Esophagus muscularis mucosa (tissue), 3 donors: ENCODE measurements around the gene SMPD3.

Experiments used
- POLR2A ChIP-seq: fragments of 450-650 bp; IDR thresholded peaks from one replicate; pipeline ENCODE4 v1.6.1; 2017; ENCODE audit warnings: antibody characterized with exemption, moderate library complexity, mild to moderate bottlenecking, low read depth
- POLR2AphosphoS5 ChIP-seq, 2 donors: sonication (generic); formaldehyde crosslinking; IDR thresholded peaks; one replicate each; pipeline ENCODE4 v1.6.1; 2017; ENCODE audit warnings: antibody characterized with exemption in 2 of 2
- TF ChIP-seq, protein P1 (sequence below), 3 experiments: fragments of 200-600 bp in 2 of 3; fragments of 450-650 bp in 1 of 3; sonication (generic) in 2 of 3; IDR thresholded peaks; one replicate each; pipeline ENCODE4 v1.5.1; 2017 to 2019; ENCODE audit warnings: antibody characterized with exemption in 3 of 3, mild to moderate bottlenecking in 2 of 3, moderate library complexity in 1 of 3

DNA sequence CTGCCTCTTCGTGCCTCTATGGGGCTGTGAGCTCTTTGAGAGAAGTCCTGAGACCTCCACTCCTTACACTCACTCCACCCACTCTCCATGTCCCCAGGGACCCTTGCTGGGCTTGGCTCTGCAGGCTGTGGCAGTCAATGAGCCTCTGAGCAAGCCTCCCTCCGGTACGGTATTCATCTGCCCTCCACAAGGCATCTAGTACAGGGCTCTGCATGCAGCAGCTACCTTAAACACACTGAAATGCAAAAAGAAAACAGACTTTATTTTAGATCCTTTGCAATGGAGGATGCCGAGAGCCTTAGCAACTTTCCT is 38.9 kb upstream of the SMPD3 start:
- TF ChIP-seq POLR2A (no peak), POLR2AphosphoS5 (IDR thresholded peaks at IDR 0.05) (no peak)
- TF ChIP-seq, protein P1, sequence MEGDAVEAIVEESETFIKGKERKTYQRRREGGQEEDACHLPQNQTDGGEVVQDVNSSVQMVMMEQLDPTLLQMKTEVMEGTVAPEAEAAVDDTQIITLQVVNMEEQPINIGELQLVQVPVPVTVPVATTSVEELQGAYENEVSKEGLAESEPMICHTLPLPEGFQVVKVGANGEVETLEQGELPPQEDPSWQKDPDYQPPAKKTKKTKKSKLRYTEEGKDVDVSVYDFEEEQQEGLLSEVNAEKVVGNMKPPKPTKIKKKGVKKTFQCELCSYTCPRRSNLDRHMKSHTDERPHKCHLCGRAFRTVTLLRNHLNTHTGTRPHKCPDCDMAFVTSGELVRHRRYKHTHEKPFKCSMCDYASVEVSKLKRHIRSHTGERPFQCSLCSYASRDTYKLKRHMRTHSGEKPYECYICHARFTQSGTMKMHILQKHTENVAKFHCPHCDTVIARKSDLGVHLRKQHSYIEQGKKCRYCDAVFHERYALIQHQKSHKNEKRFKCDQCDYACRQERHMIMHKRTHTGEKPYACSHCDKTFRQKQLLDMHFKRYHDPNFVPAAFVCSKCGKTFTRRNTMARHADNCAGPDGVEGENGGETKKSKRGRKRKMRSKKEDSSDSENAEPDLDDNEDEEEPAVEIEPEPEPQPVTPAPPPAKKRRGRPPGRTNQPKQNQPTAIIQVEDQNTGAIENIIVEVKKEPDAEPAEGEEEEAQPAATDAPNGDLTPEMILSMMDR (IDR thresholded peaks at IDR 0.05): no peak
